ENCODE measurements around the gene NUMB. TPM values are rescaled to one million over a fixed set of nuclear protein-coding genes. Genes with fewer than 3 reads are reported as not detected.
"Not testable (repeated sequence)": the region's sequence is repeated elsewhere in the genome, so short reads cannot be mapped to it uniquely, and the experiment has no call there.

NUMB gene
- polyA plus RNA-seq, 1 donor from 2014 or later: 11.5 TPM

DNA sequence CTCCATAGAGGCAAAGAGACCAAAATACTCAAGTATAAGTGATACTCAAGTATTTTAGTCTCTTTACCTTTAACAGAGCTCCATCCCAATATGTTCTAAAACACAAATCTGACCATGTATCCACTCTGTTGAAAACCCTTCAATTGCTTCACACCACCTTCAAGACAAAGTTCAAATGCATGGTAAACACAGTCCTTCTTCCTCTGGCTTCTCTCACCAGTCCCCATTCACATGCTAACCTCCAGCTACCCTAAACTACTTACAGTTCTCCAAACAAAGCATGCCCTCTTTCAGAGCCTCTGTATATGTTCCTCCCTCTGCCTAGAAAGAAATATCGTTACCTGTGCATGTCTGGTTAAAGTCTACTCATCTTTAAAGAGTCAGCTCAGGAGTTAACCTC is 100.2 kb downstream of the NUMB start:
- H3K4me2 ChIP-seq (ENCODE audit: low read length): no peak overlapping the region
- H3K27me3 ChIP-seq (ENCODE audit: insufficient read depth, low read depth, low read length): no peaks in the 10 kb centered on the region
- H3K9me3 ChIP-seq (ENCODE audit: low read length): no peaks in the 10 kb centered on the region
- H3K36me3 ChIP-seq (ENCODE audit: insufficient read depth, low read length): no peaks in the 10 kb centered on the region
- no peak overlapping the region for H2AFZ ChIP-seq (ENCODE audit: low read depth, low read length)
- no peaks in the 10 kb centered on the region for H3K79me2 ChIP-seq (replicated peaks; ENCODE audit: insufficient read depth, low read length)
- no peak overlapping the region for H3K4me3 ChIP-seq (ENCODE audit: low read length)
- no peaks in the 10 kb centered on the region for H3F3A ChIP-seq (ENCODE audit: insufficient read depth, low read length, poor library complexity, severe bottlenecking)
- no peaks in the 10 kb centered on the region for H3K9me2 ChIP-seq (ENCODE audit: insufficient read depth, low read length)
- no peak for TF ChIP-seq EP300 (conservative IDR thresholded peaks at IDR 0.05; ENCODE audit: poor library complexity, severe bottlenecking)
- no peak for TF ChIP-seq EZH2 (IDR thresholded peaks at IDR 0.05; ENCODE audit: borderline replicate concordance, insufficient read depth, low read length, poor library complexity, severe bottlenecking)
- no peak for TF ChIP-seq TAF1 (IDR thresholded peaks at IDR 0.05; ENCODE audit: low read depth)
- no peak for TF ChIP-seq RAD21 (conservative IDR thresholded peaks at IDR 0.05)
- no peak for TF ChIP-seq POLR2AphosphoS5 (IDR thresholded peaks at IDR 0.05)
- TF ChIP-seq, protein P1, sequence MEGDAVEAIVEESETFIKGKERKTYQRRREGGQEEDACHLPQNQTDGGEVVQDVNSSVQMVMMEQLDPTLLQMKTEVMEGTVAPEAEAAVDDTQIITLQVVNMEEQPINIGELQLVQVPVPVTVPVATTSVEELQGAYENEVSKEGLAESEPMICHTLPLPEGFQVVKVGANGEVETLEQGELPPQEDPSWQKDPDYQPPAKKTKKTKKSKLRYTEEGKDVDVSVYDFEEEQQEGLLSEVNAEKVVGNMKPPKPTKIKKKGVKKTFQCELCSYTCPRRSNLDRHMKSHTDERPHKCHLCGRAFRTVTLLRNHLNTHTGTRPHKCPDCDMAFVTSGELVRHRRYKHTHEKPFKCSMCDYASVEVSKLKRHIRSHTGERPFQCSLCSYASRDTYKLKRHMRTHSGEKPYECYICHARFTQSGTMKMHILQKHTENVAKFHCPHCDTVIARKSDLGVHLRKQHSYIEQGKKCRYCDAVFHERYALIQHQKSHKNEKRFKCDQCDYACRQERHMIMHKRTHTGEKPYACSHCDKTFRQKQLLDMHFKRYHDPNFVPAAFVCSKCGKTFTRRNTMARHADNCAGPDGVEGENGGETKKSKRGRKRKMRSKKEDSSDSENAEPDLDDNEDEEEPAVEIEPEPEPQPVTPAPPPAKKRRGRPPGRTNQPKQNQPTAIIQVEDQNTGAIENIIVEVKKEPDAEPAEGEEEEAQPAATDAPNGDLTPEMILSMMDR (IDR thresholded peaks at IDR 0.05; ENCODE audit: poor library complexity, severe bottlenecking): no peak
- no peak for TF ChIP-seq MXI1 (conservative IDR thresholded peaks at IDR 0.05; ENCODE audit: poor library complexity, severe bottlenecking)
- no peak for TF ChIP-seq SMC3 (conservative IDR thresholded peaks at IDR 0.05; ENCODE audit: poor library complexity)
- TF ChIP-seq, protein P2, sequence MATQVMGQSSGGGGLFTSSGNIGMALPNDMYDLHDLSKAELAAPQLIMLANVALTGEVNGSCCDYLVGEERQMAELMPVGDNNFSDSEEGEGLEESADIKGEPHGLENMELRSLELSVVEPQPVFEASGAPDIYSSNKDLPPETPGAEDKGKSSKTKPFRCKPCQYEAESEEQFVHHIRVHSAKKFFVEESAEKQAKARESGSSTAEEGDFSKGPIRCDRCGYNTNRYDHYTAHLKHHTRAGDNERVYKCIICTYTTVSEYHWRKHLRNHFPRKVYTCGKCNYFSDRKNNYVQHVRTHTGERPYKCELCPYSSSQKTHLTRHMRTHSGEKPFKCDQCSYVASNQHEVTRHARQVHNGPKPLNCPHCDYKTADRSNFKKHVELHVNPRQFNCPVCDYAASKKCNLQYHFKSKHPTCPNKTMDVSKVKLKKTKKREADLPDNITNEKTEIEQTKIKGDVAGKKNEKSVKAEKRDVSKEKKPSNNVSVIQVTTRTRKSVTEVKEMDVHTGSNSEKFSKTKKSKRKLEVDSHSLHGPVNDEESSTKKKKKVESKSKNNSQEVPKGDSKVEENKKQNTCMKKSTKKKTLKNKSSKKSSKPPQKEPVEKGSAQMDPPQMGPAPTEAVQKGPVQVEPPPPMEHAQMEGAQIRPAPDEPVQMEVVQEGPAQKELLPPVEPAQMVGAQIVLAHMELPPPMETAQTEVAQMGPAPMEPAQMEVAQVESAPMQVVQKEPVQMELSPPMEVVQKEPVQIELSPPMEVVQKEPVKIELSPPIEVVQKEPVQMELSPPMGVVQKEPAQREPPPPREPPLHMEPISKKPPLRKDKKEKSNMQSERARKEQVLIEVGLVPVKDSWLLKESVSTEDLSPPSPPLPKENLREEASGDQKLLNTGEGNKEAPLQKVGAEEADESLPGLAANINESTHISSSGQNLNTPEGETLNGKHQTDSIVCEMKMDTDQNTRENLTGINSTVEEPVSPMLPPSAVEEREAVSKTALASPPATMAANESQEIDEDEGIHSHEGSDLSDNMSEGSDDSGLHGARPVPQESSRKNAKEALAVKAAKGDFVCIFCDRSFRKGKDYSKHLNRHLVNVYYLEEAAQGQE (IDR thresholded peaks at IDR 0.05; ENCODE audit: borderline replicate concordance): no peak
- H4K20me1 ChIP-seq (ENCODE audit: insufficient read depth): no peaks in the 10 kb centered on the region
- no peak overlapping the region for H3K9ac ChIP-seq (ENCODE audit: low read length)
- no peak overlapping the region for H3K27ac ChIP-seq (ENCODE audit: low read length)

GRCh38 chr14:73349091-73349490 is 109.3 kb downstream of the NUMB start:
- H3K9me2 ChIP-seq (ENCODE audit: insufficient read depth, low read length); H4K20me1 ChIP-seq (ENCODE audit: insufficient read depth); H3K36me3 ChIP-seq (ENCODE audit: insufficient read depth, low read length); H3F3A ChIP-seq (ENCODE audit: insufficient read depth, low read length, poor library complexity, severe bottlenecking); H3K27me3 ChIP-seq (ENCODE audit: insufficient read depth, low read depth, low read length); H3K27ac ChIP-seq (ENCODE audit: low read length); H3K4me2 ChIP-seq (ENCODE audit: low read length); H3K4me3 ChIP-seq (ENCODE audit: low read length); H2AFZ ChIP-seq (ENCODE audit: low read depth, low read length); H3K9me3 ChIP-seq (ENCODE audit: low read length); H3K79me2 ChIP-seq (replicated peaks; ENCODE audit: insufficient read depth, low read length); H3K9ac ChIP-seq (ENCODE audit: low read length): not testable (repeated sequence)

DNA sequence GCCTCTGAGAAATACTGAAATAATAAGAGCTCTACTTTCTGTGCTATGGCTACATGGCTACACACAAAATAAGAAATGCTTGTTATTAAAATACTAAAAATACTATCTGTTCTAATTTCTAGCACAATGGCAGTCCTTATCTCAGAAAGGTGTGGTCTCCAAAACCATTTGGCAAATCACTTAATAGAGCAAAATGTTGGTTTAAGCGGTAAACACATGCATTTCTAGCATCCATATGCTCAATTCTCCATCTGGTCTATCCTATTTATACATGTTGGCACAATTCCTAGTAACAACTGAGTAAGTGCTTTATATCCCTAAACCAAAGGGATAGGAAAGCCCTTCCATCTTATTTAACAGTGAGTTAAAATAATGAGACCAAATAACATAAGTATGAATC is 114.0 kb downstream of the NUMB start:
- Histone ChIP-seq H3K4me3 (ENCODE audit: low read length) (no peak overlapping the region), H3K79me2 (replicated peaks; ENCODE audit: insufficient read depth, low read length) (no peaks in the 10 kb centered on the region), H3F3A (ENCODE audit: insufficient read depth, low read length, poor library complexity, severe bottlenecking) (no peaks in the 10 kb centered on the region), H3K9me2 (ENCODE audit: insufficient read depth, low read length) (no peaks in the 10 kb centered on the region), H3K9me3 (ENCODE audit: low read length) (no peaks in the 10 kb centered on the region), H4K20me1 (ENCODE audit: insufficient read depth) (no peaks in the 10 kb centered on the region), H3K27ac (ENCODE audit: low read length) (no peak overlapping the region), H3K4me2 (ENCODE audit: low read length) (no peak overlapping the region), H3K9ac (ENCODE audit: low read length) (no peak overlapping the region), H2AFZ (ENCODE audit: low read depth, low read length) (no peak overlapping the region), H3K27me3 (ENCODE audit: insufficient read depth, low read depth, low read length) (no peaks in the 10 kb centered on the region), H3K36me3 (ENCODE audit: insufficient read depth, low read length) (no peaks in the 10 kb centered on the region)
- TF ChIP-seq TAF1 (IDR thresholded peaks at IDR 0.05; ENCODE audit: low read depth): no peak
- TF ChIP-seq, protein P2 (IDR thresholded peaks at IDR 0.05; ENCODE audit: borderline replicate concordance): no peak
- no peak for TF ChIP-seq MXI1 (conservative IDR thresholded peaks at IDR 0.05; ENCODE audit: poor library complexity, severe bottlenecking)
- TF ChIP-seq EZH2 (IDR thresholded peaks at IDR 0.05; ENCODE audit: borderline replicate concordance, insufficient read depth, low read length, poor library complexity, severe bottlenecking): no peak
- TF ChIP-seq, protein P1 (IDR thresholded peaks at IDR 0.05; ENCODE audit: poor library complexity, severe bottlenecking): no peak
- TF ChIP-seq POLR2AphosphoS5 (IDR thresholded peaks at IDR 0.05): no peak
- no peak for TF ChIP-seq RAD21 (conservative IDR thresholded peaks at IDR 0.05)
- TF ChIP-seq EP300 (conservative IDR thresholded peaks at IDR 0.05; ENCODE audit: poor library complexity, severe bottlenecking): no peak
- TF ChIP-seq SMC3 (conservative IDR thresholded peaks at IDR 0.05; ENCODE audit: poor library complexity): no peak
